HuH-7.5 (cell line): ENCODE data around the gene PCBP3.
"Not testable (repeated sequence)": the region's sequence is repeated elsewhere in the genome, so short reads cannot be mapped to it uniquely, and the experiment has no call there.

Experiments used
- DNase-seq: peaks from one replicate; pipeline ENCODE4 v3.0.0; 2011; ENCODE audit warnings: low spot score

Gene PCBP3

DNA sequence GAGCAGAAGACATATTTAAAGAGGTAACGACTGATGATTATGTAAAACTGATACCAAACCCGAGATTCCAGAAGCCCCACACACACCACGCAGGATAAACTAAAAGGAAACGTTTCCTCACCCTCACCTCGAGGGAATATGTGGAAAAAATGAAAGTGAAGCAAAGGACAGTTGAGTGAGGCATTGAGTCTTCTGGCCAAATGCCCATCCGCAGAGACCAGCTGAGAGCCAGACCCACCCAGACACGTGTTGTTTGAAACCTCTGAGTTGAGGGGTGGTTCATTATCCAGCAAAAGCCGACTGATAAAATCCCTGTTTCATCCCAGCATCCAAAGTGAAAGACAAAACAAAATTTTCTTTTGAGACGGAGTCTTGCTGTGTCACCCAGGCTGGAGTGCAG is 29.6 kb upstream of the PCBP3 start:
- no peak for DNase-seq

DNA sequence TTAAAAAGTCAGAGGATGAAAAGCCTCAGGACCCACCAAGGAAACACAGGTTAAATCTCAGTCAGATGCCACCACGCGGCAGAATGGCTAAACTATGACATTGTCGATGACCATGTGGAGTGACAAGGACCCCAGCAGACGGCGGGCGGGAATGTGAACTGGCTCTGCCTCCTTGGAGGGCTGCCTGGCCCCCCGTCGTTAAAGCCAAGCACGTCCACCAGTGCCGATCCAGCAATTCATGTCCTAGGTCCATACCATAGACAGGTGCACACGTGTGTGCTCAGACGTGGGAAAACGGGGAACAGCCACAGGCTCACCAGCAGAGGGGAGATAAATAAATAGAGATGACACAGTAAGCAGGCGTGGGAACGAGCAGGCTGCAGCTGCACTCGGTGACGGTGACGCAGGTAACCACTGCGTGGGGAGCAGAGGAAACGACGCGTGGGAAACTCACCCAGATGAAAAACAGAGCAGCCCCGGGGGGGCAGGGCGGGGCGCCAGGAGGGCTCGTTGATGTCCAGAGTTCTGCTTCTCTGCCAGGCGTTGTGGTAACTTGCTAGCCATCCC is 28.3 kb upstream of the PCBP3 start:
- DNase-seq: no peak

DNA sequence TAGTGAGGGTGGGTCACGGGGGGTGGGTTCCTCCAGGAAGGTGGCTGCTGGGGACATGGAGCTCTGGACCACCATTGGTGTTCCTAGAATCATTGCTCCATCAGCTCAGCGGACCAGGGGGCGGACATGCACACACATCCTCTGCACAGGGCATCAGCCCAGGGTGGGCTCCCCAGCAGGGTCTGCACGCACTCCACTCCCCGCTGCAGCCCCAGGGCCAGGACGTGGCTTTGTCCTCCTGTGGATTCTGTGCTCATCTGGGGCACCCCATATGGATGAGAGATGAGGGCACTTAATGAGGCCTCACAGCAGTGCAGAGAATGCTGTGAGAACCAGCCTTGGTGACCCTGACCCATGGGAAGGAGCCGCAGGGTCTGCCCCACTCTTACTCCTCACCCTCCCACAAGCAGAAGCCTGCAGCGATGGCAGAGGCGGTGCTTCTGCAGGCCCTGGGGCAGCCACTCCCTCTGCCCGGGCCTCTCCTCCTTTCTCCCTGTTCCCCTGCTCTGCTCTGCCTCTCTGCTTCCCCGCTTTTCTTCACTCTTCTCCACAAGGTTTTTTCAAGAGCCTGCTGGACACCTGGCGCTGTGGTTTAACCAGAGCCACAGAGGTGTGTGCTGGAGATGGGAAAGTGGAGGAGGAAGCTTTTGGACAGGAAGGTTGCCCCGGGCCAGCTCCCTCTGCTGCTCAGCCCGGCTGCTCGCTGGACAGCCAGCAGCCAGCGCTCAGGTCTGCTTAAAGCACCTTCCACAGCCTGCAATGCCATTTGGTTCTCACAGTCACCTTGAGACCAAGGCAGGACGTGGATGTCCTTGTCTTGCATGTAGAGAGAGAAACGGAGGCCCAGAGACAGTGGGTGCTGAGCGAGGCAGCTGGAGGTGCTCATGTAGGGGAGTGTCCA is 26.3 kb upstream of the PCBP3 start:
- no peak for DNase-seq

DNA sequence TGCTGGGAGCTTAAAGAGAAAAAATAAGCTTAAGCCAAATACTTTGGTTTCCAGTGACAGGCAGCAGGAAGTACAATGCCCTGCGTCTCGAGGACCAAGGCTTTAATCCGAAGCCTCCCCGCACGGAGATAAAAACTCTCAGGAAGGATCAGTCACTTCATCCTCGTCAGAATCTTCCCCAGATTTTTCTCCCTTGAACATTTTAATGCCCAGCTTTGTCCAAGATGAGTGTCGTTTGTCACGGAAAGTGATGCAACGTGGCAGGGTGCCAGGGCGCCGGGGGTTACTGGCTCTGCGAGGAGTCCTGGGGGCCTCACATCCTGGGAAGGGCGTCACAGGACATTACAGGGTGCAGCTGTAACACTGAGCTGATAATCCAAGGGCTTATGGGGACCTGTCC is 25.2 kb upstream of the PCBP3 start:
- no peak for DNase-seq

DNA sequence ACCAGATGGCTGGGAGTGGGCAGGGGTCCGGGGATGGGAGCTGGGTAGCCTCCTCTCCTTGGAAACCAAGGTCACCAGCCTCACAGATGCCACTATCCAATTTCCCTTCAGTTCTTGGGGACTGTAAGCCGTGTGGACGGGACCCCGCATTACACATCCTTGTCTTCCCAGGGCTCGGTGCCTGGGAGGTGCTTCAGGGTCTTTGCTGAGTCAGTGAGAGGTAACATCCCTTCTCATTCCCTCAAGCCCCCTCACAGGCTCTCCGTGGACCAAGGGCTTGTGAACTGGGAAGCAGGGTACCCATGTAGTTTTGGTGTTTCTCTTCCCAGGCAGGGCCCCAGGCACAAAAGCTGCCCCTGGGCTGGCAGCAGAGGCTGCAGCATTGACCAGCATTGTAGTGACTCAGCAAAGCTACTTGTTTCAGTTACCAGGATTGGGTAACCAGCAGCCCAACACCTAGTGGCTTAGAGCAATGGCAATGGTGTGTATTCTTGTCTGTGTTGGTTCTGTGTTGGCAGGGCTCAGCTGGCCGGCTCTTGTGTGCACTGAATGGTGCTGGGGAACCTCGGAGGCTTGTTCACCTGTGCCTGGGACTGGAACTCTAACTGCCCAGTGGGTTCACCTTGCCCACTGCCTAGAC is 24.6 kb upstream of the PCBP3 start:
- no peak for DNase-seq

DNA sequence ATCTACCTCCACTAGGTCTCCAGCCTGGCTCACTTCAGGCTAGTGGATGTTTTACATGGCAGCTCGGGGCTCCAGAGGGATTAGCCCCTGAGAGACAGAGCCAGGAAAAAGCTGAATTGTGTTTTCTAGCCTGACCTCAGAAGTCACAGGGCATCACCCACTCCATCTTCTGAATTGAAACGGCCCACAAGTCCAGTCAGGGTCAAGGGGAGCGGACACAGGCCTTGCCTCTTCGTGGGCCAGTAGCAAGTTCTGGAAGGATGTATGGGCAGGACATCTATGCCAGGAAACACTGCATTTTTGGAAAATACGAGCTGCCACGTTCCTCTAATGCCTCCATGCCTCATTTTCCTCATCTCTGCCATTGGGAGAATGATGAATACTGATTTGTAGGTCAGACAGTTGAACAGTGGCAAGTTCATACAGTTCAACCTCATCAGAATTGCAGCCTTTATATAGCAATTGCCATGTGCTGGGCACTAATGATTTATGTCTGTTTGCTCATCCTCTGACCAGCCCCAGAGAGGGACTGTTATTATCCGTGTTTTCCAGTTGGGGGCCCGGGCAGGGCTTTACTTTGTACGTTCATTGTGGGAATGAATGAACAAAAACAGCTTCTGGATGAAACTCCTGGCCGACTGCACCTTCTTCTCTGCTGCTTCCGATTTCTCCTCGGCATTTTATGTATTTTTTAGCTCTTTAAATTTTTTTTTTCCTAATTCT is 23.2 kb upstream of the PCBP3 start:
- DNase-seq: no peak

DNA sequence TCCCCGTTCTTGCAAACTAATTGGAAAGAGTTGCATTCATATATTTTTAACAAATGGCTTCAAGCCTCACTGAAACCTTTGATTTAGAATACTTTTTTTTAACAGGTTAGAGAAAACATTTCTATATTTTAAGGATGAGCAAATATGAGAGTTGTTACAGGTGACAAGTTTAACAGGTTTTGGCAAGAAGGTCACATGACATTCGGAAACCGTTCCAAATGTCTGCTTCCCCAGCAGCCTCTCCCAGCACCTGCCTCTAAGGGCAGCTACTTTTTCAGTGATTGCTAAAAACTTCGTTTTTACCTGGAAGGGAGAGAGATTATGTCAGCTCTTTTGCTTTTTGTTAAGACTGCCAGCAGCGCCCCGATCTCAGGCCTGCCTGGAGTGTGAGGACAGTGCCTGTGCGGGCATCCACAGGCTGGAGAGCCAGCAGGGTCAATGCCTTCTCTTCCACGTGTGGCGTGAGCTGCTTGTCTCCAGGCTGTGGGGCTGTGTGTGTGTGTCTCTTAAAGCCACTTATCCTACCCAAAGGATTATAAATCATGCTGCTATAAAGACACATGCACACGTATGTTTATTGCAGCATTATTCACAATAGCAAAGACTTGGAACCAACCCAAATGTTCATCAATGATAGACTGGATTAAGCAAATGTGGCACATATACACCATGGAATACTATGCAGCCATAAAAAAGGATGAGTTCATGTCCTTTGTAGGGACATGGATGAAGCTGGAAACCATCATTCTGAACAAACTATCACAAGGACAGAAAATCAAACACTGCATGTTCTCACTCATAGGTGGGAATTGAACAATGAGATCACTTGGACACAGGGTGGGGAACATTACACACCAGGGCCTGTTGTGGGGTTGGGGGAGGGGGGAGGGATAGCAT is 21.8 kb upstream of the PCBP3 start:
- DNase-seq: not testable (repeated sequence)

DNA sequence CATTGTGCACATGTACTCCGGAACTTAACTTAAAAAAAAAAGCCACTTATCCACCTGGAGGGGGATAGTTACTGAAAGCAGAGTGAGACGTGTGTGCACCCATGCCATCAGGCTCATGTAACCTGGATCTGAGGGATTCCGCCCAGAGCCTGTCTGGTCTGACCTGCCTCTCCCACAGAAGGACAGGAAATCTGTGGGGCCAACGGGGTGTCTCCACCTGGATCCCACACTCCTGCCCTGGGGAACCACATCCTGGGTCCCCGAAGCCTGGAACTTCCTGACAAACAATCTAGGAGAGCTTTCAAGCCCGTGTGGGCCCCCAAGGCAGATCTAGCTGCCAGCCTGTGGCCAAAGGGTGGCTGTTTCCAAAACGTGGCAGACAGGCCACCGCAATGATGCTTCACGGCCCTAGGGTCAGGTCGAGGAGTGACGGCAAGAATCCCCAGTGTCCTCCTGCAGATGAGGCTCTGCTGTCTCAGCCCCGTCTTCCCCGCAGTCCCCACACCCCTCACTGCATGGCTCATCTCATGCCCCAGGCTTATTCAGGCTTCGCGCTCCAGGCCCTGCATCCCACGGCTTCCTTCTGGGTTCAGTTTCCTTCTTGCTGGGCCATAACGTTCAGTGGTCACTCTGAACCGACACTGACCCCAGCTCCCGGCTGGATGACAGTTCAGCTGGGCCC is 21.0 kb upstream of the PCBP3 start:
- DNase-seq: no peak

DNA sequence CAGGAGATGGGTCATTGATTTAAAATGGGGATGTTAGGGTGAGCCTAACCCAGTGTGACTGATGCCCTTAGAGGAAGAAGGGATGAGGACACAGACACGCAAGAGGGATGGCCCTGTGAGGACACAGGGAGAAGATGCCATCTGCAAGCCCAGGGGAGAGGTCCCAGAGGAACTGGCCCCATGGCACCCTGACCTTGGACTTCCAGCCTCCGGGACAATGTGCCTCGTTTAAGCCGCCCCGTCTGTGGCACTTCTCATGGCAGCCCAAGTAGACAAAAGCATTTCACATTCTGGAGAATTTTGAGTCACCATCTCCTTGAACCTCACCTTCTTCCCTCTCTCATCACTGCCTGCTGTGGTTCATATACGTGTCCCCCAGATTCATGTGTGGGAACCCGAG is 20.1 kb upstream of the PCBP3 start:
- no peak for DNase-seq

DNA sequence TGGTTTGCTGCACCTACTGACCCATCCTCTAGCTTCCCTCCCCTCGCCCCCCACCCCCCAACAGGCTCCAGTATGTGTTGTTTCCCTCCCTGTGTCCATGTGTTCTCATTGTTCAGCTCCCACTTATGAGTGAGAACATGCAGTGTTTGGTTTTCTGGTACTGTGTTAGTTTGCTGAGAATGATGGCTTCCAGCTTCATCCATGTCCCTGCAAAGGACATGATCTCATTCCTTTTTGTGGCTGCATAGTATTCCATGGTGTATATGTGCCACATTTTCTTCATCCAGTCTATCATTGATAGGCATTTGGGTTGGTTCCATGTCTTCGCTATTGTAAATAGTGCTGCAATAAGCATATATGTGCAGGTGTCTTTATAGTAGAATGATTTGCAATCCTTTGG is 17.4 kb upstream of the PCBP3 start:
- DNase-seq: not testable (repeated sequence)

DNA sequence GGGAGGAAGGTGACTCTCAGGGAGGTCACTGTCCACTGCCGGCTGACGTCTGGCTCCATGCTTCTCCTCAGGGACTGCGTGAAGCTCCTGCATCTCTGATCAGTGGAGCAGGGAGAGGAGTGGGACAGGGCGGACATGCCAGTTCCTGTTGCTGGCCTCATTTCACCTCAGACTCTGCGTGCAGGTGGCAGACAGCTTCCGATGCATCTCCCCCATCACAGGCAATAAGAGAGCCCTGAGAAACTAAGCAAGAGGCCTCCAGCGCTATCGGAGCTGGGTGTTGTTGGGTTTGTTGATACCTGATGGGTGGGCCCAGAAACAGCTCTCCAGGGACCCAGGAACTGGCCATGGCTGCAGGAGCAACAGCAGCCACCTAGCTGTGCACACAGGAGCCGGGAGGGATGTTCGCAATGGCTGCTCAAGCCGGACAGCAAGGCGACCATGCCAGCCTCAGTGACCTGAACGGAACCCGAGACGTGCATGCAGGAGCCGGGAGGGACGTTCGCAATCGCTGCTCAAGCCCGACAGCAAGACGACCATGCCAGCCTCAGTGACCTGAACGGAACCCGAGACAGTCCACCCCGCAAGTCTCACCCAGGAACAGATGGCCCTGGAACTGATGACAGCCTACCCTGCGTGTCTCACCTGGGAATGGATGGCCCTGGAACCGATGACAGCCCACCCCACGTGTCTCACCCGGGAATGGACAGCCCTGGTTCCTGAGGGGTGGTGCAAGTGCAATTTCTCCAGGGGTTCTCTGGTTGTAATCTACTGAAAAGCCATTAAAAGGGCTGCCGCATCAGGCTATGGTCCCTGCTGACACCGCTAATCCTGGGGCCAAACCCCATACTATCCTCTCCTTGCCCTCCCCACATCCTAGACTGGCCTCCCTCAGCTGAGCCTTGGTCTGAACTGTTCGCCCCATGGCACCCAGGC is 14.2 kb upstream of the PCBP3 start:
- DNase-seq: no peak

DNA sequence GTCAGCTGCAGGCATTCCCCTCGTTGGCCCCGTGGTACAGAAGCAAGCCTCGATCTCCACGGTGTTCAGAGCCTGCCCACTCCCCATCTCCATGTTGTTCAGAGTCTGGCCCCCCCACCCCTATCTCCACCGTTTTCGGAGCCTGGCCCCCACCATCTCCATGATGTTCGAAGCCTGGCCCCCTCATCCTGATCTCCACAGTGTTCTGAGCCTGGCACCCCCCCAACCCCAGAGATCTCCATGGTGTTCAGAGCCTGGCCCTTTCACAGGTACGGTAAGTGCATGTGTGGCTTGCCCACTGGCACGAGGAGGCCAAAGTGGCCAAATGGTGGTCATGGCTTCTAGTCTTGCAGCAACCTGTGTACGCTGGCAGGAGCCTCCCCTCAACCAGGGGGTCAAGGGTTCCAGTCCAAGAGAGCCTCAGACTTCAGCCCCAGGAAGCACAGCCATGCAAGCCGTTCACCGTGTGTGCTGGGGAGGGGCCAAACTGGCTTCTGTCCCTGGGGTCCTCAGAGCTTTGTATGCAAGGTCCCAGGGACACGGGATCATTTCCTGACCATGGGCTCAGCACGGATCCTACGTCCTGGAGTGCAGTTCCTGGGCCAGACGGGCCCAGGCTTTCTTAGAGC is 13.3 kb upstream of the PCBP3 start:
- DNase-seq: no peak

DNA sequence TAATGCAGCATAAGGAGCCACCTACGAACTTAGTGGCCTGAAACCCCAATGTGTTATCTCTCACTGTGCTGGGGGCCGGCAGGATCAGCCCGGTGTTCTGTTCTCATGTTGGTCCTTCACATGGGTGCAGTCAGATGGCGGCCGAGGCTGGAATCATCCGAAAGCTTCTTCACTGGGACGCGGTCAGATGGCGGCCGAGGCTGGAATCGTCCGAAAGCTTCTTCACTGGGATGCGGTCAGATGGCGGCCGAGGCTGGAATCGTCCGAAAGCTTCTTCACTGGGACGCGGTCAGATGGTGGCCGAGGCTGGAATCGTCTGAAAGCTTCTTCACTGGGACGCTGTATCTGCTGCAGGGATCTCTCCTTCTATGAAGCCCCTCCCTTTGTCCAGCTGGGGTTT is 12.6 kb upstream of the PCBP3 start:
- no peak for DNase-seq

DNA sequence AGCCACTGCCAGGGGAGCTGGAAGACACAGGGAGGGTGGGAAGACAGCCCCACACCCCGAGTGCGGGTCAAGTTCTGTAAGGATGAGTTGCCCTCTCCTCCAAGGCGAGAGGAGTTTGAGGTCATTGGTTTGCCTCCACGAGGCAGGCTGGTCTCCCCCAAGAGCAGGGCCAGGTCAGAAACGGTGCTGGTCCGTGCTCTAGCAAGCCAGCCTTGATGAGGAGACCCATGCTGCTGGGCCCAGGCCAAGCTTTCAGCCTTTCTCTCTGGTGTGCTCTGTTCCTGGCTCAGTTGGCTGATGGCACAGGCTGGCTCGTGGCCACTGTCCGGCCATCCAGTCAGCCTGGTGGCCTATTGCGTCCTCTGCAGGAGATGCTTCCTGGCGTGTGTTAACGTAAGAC is 12.0 kb upstream of the PCBP3 start:
- DNase-seq: no peak

DNA sequence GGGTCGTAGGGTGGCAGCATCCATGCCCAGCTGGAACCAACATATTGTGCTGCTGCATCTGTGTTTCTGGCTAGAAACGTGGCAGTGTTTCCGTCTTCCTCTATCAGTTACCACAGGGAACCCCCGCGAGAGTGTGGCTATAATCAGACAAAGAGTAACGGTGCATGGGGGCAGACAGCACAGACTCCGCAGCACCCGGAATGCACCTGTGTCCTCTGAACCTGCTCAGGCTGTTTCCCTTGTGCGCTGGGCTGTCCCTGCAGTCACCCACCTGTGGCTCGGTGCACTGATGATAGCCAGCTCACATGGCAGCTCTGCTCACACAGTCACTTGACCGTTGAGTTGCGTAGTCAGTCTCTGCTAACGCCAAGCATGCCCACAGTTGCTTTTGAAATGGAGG is 11.4 kb upstream of the PCBP3 start:
- no peak for DNase-seq

DNA sequence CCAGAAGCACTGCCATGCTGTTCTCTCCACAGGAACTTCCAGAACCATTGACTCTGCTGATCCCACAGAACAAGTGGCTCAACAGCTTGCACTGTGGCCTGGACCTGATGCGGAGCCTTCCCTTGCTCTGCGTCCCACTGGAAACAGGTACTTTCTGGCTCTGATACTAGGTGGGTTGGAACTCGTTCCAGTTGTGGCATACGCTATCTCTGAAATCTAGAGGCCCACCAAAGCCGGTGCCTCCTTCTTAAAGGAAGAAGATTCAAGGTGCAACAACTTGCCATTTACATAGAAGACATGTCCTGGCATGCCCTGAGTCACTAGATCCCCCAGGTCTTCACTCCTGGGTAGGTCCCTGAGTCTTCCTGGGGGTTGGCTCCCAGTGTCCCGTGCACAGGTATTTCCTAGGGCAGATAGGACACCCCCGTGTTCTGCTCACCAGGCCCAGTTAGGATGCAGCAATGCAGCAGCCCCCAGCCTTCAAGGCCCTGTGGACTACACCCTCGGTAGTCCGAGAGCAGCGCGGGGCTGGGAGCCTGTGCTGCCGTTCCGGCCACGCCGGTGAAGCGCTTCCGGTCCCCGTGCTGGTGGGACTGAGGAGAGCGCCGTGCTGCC is 10.8 kb upstream of the PCBP3 start:
- DNase-seq: no peak

DNA sequence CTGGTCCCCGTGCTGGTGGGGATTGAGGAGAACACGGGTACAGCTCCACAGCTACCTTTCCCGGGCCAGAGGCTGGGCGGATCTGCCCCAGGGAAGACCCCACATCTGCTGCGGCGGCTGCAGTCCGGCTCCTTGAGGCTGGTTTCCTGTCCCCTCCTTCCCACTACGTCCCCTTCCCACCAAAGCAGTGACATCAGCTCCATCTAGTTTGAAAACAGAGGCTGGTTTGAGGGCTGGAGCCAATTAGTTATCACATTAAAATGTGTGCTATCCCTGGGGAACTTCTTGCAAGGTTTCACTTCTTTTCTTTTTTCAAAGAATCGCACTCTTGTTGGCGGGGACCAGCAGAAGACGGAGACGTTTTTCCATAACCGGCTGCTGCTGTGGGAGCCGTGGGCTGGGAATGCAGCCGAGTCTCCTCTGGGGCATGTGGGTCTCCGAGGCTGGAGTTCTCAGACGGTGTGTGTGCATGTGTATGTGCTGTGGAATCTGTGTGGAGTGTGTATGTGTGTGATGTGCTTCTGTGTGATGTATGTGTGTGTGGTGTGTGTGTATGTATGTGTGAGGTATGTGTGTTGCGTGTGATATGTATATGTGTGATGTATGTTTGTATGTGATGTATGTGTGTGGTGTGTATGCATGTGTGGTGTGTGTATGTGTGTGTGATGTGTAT is 8.9 kb upstream of the PCBP3 start:
- DNase-seq: no peak
